Measurements from ENCODE around the gene MCC.

Gene MCC

DNA sequence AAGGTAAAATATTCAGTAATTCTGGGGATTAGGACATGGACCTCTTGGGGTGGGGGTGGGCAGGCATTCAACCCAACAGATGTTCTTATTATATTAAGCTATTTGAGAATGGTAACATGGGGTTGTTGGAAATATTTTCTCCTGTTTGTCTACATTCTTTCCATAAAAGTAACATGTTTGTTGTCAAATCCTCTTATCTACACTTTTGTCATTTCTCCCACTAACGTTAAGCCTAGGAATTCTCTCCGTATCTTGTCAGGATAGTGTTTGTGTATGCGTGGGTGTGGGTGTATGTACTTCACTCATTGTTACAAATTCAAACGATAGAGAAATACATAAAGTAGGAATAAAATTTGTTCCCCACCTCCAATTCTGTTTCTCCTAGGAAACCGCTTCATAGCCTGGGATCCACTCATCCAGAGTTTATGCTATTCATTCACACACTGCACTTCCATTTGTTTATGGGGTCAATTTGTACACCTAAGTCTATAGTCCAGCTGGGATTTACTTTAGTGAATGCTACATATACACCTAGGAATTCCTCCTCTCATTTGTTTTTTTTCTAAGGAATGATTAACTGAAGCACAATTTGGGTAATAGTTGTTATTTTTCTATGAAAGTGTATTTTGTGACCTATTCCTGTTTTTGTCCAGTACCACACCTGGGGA, 294.8 kb downstream of the MCC start:
- DNase-seq = no peak

DNA sequence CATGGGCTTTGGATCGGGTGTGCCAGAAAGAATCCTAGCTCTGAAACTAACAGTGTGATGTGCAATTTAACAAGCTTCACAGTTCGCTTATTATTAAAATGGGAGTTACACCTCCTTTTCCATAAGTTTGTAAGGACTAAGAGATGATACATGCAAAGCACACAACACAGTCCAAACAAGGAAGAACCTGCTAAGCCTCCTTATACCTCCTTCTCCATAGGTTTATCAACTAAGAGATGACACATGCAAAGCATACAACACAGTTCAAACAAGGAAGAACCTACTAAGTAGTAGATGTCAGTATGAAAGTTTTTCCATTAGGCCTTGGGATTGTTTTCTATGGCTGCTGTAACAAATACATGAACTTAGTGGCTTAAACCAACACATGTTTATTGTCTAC, 295.7 kb downstream of the MCC start:
- no peak for DNase-seq

DNA sequence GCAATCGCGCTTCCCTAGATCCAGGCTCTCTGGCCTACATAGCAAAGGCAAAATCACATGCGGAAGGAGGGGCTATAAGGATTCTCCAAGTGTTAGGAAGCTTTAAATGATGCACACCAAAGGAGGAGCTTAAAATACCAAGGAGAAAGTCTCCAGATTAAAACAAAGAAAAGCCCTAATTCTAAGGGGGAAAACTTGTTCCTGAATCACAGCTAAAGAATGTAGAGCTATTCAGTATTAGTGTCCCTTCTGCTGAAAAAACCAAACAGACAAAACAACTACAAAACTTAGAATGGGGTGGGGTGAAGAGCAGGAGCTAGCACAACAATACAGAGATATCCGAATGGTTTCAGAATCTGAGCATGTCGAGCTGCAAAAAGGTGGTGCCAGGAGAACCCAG, 297.9 kb downstream of the MCC start:
- no peak for DNase-seq

DNA sequence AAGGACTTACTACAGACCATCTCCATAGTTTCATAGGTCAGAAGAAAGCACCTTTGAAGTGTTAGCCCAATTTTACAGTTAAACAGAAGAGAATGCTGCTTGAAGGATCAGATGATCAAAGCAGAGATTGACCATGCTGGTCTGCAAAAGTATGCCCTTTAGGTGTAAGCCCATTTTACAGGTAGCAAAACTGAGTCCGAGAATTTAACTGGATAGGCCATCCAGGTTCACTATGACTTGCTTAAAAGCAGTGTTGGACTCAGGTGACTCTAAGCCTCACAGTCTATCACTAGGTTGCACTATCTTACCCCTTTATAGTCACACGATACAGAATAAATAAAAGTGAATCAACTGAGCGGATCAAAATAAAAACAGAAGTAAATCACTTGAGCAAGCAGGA, 299.0 kb downstream of the MCC start:
- no peak for DNase-seq

DNA sequence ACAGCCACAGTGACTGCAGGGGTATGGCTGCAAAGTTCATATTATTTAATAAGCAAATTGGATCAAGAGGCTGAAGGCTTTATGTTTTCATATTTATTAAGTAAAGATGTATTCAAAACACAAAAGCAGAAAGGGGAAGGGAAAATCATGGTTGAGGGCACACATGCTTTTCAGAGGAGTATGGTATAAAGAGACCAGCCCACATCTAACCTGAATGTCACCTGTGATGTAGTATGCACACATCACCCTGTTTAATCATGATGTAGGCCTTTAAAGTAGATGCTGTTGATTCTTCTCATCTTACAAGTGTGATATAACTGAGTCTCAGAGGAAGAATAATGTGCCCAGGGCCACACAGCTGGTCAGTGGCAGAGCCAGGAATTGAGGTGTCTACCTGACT, 299.8 kb downstream of the MCC start:
- no peak for DNase-seq

DNA sequence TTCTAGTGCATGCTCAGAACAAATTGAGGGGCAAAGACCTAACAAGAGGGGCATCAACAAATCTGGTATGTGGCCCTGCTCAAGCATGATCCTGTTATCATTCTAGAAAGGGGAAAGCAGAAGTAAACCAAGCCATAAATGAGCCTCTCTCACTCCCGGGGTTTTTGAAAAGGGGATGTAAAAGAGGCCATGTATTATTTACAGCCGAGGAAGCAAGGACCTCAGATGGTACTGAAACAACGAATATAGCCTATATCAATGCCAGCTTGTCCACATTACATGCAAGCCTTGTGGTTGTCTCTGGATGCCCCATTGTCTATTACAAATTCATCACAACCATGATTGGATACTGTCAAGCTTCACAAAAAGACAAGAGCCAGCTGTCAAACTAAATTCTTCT, 300.3 kb downstream of the MCC start:
- peak; percentile 60 to 66 for DNase-seq

DNA sequence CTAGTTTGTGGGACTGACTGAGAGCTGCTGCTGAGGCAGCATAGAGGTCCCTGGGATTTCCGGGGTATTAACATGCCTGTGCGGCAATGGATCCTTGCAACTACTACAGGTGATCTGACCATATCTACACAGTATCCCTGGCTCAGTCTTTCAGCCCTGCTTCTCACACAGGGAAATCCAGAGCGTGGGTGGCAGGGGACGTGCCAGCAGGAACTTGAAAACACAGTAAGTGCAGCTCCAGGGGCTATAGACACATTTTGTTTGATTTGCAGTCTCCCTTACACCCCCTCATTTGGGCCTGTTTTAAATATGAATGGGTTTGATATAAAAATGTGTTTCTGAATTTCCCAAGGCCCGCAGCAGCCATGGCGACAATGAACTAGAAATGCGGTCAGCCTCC, 302.2 kb downstream of the MCC start:
- DNase-seq = no peak

DNA sequence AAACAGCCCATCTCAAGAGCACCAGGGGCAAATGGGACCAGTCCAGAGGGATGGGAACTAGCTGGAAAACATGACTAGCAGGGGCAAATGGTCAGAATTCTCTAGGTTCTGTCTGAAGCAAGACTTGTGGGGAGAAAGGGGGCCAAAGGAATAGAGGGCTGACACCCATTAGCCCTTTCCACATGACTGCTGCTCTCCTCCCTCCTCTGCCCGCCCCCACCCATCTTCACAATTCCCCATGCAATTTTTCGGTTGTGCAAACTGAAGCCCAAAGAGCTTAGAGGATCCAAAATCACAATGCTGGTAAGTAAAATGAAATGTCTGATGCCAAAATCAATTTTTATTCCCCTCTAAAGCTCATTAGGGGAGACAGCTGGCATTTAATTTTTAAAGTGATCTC, 304.6 kb downstream of the MCC start:
- no peak for DNase-seq

DNA sequence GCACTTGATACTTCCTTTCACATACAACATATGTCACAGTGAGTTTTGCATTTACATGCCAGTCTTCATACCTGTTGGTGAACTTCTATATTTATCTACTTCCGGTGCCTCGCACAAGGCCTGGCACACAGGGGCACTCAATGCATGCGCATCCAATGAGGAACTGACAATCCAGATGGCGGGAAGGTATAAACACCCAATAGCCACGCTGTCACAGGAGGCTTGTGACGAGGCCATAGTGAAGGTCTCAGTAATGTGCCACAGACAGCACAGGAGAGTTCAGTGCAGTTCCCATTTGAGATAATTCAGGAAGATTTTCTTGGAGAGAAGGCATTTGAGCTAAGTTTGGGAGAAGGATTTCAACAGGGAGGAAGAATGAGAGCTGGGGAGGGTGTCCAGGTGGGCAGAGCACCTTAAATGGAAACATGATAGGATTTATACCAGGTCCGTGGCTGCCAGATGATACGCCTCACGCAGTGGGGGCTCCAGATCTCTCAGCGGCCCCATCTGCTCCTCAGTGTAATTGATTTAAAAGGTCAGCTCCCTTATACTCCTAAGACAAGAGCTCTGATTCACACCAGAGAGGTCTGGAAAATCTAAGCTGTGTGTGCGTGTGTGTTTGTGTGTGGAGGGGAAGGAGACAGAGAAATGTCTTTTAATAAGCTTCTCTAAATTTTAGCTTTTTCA, 305.5 kb downstream of the MCC start:
- DNase-seq = no peak

DNA sequence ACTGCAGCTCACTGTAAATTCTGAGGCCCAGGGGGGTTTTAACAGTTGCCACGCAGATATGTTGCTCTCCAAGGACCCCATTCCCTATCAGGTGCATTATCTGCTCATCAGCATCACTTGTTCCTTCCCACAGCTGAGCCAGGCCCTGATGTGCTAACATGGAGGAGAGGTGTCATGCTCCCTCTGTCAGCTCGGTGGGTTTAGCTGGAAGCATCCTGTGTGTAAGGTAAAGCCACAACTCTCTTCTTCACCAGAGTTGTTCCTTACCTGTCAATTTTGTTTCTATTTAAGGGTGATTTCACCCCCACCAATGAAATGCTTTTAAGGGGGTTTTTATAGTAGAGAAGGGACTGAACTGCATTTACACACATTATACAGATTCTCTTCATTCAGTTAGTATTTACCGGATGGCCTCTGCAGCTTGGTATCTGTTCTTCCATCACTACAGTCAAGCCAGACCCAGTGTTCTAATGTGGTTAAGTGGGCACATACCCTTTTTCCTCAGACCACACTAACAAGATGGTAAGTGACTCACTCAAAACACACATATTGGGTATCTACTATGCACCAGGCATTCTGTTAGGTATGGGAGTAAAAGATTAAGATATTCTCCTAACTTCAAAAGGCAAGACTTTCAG, 306.3 kb downstream of the MCC start:
- no peak for DNase-seq

DNA sequence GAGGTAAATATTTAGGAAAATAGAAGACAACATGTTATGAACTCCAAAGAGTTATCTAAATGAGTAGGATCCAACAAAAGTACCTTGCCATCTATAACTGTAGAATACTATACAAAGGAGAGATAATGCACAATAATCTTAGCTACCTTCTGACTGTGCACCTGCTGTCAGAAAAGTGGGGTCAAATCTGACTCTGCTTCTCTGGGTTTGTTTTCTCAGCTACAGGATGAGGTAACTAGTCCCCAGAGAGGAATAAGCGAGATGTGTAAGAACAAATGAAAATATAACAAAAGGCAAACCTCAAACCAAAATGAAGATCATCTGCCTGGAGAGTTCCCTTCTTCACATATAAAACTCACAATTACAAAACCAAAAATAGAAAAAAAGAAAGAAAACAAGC, 306.8 kb downstream of the MCC start:
- no peak for DNase-seq

DNA sequence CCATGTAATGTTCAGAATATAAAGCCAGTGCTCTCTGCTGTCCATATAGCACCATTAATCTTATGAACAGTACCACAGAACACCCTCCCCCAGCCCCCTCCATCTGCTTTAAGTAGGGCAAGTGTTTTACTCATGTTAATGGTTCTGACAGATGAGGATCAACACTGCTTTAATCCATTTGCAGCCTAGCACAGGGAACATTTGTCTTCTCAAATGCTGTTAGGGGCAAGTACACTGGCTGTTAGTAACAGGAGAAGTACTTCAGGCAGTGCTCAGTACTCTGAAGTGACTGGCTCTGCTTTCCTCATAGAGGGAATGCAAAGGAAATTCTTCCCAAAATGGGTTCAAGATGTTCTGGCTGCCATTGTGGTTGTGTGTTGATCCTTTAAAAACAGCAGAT, 309.1 kb downstream of the MCC start:
- DNase-seq = no peak

DNA sequence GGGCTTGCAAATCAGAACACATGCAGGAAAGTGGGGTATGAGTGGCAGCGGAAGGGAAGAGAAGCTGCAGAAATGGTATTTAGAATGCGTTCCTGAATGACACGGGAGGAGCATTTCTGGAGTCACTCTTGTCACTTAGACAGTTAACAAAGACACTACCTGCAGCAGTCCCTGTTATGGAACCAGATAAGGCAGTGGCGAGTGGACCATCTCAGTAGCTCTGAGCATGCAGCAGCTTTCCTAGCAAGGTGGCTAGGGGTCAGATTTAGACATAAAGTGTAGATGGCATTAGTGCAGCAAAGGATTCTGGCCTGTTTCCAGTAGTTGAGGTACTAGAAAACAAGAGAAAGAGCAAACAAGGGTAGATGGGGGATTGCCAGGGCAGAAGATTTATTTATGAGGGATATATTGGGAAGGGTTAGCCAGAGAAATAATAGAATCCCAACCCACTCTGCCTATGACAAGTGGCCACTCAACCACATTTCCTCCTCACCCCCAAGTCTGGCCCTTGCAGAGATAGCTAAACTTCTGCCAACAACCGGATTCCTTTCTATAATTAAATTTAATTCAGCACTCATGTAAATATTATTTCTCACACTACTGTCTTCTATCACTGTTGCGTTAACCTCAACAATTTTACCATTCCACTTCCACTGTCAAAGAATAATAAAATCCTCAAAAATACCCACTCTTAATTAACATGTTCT, 310.0 kb downstream of the MCC start:
- DNase-seq = no peak

DNA sequence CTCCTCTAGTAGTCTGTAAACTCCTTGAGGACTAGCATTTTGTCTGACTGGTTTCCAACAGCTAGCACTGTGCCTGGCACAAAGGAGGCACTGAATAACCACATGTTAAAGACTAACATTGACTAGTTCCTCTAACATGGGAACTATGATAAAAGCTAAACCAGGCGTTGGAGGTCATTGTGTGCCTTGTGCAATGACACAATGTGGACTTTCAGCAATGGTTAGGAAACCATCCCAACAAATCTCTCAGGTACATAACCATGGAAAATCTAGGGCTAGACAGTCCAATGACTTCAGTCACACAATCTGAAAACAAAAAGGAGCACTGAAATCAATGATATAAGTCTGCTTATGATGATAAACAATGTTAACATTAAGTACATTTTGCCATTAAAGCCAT, 311.0 kb downstream of the MCC start:
- DNase-seq = no peak

DNA sequence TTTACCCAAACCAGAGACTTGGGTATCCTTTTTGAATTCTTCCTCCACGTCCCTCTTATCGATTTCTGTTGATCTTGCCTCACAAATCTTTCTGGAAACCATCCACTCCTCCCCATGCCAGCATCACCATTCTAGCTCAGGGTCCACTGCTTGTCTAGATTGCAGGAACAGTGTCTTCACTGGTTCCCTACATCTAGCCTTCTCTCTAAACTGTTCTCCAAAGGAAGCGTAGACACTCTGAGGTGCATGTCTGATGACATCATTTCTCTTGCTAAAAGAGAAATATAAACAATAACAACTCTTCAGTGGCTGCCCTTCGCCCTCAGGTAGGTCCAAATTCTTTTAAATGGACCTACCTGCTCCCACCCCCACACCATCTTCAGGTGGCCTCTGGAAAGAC, 311.5 kb downstream of the MCC start:
- no peak for DNase-seq

DNA sequence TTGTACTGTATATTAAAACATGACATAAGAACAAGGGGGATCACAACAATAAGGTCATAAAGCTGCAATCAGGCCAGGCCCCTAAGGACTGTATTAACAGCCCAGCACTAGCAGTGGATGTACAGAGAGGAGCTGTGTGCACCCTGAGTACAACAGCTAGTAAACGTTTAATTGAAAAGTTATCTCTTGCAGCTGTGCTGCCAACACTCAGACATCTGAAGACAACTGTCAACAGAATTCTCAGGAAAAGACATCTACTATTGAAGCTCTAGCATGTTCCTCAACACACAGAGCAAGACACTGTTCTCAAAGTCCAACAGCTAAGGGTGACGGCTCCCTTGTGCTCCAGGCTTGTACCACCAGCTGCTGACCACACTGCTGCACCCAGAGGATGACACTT, 312.1 kb downstream of the MCC start:
- DNase-seq = no peak

DNA sequence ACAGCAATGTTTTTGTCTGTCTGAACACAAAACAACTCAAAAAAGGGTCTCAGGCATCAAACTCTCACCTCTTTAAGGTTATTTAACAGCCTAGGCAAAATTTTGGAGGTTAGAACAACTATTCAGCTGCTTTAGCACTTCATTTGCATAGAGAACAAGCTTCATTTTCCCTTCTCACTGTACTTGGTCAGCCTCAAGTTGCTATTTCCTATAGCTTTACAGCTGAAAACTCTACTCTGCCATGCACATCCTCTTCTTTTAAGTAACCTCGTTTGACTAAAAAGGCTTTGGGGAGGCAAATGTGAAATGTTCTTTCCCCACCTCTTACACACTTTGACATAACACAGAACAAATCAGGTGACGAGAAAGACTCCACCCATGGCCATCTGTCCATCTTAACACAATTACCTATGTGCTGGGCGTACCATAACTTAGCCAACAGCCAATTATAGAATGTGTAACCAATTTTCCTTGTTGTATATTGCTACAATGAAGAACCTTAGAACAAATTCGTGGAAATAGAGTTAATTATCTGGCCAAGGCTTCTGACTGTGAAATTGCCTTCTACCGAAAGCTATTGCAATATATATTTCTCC, 315.9 kb downstream of the MCC start:
- DNase-seq = no peak

DNA sequence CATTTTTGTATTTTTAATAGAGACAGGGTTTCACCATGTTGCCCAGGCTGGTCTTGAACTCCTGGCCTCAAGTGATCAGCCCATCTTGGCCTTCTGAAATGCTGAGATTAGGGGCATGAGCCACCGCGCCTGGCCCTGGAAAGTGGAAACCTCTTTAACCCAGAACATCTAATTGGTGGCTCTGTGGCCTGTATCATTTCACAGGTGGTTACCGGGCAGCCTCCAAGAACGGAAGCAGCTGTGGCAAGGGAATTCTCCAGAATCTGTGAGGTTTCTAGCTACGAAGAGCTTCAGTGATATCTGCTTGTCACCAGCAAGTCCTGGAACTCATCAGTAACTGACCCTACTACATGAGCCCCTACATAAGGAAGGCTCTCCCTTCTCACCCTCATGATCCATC, 316.7 kb downstream of the MCC start:
- no peak for DNase-seq

DNA sequence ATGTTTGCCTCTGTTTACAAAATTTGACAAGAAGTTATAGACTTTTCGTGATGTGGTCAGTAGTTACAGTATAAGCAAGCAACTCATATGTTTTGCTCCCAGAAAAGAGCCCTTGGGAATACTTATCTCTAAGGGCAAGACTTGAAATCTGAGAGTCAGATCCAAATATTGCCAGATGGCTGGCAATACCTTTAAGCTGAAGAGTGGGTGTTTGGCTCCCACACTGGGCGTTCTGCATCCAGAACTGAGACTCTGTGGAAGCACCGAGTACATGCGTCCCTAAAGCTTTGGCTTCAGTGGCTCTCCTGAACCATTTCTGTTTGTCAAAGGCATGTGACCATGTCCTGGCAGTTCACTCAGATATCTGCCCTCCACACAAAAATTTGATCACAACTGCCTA, 317.5 kb downstream of the MCC start:
- no peak for DNase-seq

DNA sequence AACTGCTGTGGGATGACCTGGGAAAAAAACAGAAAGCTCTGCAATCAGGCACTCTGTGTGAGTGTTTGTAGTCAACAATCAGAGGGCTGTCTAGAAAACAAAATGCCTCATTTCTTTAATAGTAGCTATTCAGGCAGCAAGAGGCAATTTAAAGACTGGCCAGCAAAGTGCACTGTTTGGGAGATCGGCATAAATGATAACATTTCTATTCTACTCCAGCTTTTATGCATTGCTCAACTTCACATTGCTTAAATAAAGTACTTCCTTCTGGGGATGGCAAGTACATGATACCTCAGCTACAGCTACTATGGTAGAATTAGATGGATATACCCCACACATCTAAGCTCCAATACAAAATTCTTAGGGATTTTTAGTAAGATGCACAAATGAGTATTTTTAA, 318.5 kb downstream of the MCC start:
- no peak for DNase-seq

DNA sequence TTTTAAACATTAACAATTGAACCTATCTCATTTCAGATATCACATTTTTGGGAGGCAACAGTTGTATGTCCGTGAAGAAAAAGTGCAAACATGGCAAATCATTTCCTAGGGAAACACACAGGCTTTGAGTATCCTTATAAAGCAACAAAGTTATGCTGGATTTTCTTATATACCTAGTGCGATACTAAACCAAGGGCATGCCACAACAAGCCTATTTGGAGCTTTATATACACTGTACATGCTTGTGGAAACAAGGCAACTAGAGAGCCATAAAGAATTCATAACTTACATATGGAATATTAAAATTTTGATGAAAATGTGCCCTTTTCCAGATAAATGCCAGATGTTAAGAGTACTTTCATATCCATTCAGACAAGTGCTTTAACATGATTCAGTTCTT, 320.3 kb downstream of the MCC start:
- no peak for DNase-seq

DNA sequence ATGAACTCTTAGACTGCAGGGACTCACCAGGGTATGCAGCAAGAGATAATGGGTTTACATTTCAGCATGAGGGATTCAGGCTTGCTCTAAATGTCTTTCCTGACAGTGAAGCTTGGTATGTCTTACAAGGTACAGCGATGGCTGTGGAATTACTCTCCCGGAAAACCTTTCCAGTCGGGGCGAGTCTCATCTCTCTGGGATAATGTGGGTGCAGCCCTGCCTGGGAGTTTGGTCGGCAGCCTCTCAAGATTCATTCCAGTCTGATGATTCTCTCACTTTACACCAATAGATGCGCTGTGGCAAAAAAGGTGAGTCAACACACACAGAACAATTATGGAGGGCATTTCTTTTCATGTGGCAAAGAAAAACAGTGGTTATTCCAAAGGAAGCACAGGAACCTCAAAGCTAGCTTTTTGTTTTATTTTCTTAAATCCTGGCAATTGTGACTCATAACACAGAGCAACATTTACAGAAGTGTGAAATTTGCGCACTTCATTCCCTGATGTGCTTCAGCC, 321.3 kb downstream of the MCC start:
- DNase-seq = no peak

DNA sequence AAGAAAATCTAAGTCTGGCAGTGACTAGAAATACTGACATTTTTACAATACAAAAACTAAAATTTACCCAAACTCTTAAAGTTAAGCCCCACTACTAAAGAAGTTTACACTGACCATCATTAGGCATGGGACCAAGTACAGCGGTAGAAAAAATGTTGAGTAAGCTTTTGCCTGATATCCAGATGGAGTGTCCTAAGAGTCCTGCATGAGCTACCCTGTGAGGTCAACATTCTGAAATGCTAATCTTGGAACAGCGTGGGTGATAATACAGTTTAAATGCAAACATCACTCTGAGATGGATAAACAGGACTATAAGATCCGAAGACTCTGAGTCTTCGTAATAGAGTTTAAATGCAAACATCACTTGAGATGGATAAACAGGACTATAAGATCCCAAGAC, 322.0 kb downstream of the MCC start:
- no peak for DNase-seq

Measured in Kasumi-1 (cell line).